ENCODE measurements around the gene PRPH.
A peak's percentile ranks its signal among the peaks of the same experiment; 100 is the strongest.
"Not testable (repeated sequence)": the region's sequence is repeated elsewhere in the genome, so short reads cannot be mapped to it uniquely, and the experiment has no call there.

The PRPH gene

DNA sequence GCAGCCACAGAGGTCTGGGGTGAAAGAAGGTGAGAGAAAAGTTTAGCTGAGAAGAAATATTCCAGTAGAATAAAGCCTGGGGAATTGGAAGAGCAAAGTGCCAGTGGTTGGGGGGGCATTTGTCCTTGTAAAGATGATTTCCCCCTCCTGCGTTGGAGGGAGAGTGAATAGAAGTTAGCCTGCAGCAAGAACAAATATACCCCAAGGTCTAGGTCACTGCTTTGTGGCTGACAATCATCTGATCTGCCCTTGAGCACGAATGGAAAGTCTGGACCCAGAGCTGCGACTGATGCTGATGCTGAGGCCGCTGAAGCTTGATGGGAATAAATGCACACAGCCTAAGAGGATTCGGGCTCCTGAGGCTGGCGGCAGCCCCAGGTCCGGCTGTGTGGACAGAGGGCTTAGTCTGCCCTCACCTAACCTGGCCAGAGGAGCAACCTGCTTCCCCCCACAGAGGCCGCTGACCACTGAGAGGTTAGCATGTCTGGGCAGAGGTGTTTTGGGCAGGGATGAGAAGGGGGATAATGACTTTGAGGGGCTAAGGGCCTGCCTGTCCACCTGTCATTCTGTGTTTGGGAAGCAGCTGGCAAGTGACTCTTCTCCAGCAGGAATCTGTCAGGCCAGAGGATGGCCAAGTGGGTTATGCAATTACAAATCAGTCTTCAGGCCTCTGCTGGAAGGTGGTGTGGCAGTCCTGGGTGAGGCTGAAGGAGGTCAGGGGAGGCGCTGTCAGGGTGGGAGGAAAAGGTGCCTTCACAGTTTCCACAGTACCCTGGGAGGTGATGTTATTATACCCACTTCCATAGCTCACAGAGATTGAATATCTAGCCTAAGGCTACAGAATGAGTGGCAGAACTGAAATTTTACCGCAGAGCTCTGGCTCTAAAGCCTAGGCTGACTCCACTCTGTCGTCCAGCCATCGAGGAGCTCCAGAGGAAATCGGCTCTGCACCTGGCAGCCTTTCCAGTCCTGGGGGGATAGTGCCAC, 18.4 kb upstream of the PRPH start:
- no peak for DNase-seq (ENCODE audit: low read depth in 2 of 2)

DNA sequence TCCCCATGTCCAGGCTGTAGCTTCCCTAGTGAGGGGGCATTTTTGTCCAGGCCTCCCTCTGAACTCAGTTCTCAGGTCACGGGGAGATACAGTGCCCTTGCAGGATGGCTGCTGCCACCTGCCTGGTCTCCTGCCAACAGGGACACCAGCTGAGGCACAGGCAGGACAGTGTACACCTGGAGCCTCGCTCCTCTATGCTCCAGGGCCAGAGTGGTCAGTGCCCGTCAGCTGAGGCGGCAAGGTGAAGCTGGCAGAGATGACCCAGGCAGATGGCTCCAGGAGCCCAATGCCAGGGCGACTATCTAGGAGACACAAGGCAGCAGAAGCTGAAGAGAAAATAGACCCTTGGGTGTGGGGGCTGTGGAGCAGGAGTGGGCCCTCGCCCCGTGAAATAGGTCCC, 17.5 kb upstream of the PRPH start:
- DNase-seq (ENCODE audit: low read depth in 2 of 2), result no peak

DNA sequence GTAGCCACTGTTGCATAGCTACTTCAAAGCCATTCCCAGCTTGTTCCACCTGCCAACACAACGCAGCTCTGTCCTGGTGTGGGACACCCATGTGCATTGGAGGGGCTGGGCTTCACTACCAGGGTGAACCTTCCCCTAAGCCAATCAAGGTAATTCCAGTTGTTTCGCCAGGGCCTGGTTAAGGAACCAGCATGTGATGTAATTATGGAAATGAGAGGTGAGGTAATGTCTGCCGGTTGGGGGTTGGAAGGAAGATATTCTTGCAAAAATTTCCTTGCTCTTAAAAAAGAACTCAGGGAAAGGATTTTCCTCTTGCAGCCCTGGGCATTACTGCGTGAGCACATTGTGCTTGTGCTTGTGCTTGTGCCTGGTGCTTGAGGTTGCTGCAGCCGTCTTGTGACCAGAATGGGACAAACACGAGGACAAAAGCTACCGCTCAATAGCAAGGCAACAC, 15.2 kb upstream of the PRPH start:
- no peak for DNase-seq (ENCODE audit: low read depth in 2 of 2)

DNA sequence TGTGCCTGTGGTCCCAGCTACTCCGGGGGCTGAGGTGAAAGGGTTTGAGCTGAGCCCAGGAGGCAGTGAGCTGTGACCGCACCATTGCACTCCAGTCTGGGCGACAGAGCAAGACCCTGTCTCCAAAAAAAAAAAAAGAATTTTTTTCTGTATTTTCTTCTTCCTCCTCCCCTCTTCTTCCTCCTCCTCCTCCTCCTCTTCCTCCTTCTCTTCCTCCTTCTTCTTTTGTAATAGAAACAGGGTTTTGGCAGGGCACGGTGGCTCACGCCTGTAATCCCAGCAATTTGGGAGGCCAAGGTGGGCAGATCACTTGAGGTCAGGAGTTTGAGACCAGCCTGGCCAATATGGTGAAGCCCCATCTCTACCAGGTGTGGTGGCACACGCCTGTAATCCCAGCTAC, 14.4 kb upstream of the PRPH start:
- DNase-seq (ENCODE audit: low read depth in 2 of 2), result not testable (repeated sequence)

DNA sequence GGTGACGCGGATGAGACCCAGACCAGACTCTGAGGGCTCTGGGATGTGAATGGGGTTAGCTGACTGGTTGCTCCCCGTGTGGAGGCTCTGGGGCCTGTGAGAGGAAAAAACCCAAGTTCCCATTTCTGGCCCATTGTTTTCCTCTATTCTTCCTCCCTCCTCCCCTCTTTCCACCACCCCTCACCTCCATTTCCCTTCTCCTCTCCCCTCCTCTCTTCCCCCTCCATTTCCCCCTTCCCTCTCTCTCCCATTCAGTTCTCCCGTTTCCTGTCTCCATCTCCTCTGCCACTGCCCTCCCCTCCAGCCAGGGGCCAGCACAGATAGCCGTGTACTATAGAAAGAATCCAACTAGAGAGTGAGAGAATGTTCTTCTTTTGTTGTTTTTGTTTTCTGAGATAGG, 12.6 kb upstream of the PRPH start:
- DNase-seq (ENCODE audit: low read depth in 2 of 2), result no peak

DNA sequence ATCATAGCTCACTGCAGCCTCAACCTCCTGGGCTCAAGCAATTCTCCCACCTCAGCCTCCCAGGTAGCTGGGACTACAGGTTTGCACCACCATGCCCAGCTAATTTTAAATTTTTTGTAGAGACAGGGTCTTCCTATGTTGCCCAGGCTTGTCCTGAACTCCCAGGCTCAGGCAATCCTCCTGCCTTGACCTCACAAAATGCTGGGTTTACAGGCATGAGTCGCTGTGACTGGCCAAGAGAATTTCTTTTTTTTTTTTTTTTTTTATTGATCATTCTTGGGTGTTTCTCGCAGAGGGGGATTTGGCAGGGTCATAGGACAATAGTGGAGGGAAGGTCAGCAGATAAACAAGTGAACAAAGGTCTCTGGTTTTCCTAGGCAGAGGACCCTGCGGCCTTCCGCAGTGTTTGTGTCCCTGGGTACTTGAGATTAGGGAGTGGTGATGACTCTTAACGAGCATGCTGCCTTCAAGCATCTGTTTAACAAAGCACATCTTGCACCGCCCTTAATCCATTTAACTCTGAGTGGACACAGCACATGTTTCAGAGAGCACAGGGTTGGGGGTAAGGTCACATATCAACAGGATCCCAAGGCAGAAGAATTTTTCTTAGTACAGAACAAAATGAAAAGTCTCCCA, 12.1 kb upstream of the PRPH start:
- DNase-seq (ENCODE audit: low read depth in 2 of 2), result not testable (repeated sequence)

DNA sequence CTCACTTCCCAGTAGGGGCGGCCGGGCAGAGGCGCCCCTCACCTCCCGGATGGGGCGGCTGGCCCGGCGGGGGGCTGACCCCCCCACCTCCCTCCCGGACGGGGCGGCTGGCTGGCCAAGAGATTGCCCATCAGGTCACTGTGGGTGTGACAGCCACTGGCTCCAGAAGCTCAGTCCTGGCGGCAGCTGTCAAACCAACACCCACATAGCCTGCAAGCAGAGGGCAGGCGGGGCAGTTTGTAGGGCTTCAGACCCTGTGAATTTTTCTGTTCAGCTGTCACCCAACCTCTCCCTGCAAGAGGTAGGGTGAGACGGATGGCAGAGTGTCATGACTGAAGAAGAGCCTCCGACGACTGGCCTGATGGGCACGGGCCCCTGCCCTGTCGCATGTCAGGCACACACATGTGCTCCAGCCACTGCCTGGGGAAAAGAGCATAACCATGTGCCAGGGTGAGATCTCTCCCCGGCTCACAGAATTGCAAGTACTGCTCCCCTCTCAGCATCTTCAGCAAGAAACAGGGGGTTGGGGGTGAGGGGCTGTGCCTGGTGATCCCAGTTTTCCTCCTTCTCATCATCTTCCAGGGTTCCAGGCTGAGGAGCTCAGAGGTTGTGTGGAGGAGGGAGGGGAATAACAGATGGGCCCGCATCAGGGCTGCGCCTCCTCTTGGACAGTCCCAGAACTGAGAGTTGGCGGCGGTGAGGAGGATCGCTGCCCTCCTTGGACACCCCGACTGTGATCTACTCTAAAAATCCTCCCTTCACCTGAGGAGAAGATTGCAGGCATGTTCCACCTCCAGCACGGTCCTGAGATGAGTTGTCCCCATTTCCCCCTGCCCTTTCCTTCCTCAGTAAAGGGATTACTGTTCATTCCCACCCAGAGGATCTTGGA, 11.2 kb upstream of the PRPH start:
- no peak for DNase-seq (ENCODE audit: low read depth in 2 of 2)

DNA sequence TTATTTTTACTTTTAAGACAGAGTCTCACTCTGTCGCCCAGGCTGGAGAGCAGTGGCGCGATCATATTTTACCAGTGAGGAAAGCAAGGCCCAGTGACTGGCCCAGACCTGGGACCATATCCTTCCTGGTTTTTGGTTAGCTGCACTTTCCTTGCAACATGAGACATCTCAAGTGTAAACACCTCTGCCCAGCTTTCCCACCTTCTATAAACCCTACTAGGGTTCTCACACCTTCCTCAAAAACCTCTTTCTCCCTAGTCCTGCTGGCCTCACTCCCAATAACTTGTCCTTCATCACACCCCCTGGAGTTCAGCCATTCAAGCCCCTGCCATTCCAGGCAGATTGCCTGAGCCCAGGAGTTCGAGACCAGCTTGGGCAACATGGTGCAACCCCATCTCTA, 10.3 kb upstream of the PRPH start:
- DNase-seq (ENCODE audit: low read depth in 2 of 2), result no peak

DNA sequence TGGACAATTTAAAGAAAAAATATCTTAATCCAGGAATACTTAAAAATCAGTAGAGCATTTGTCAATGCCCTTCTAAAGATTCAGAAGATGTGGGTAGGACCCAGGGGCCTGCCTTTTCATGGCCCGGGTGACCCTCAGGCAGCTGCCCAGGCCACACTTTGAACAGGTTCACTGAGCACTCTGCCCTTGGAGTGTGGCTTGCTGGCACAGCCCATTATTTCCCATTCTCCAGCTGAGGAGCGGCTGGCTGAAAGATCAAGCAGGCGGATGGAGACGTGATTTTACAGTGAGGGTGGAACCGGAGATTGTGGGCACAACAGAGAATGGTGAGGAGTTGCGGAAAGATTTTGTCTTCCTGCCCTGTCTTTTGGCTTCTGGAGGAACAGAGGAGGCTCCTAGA, 7.1 kb upstream of the PRPH start:
- DNase-seq (ENCODE audit: low read depth in 2 of 2), result no peak

DNA sequence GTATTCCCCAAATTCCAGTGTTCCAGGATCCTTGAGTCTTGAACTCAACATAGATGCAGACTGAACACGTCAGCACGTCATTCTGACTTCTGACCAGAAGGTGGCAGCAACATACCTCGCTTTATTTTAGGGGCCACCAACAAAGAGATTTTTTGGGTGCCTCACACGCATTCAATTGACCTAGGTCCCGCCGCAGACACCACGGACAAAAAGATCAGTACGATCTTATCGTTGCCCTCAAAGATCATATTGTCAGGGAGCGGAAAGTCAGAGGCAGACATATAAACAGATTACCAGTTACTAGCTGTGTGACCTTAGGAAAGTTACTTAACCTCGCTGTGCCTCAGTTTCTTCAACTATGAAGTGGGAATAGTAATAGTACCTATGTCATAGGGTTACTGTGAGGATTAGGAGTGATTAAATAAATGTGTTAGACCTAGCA, 6.5 kb upstream of the PRPH start:
- DNase-seq (ENCODE audit: low read depth in 2 of 2), result peak in 1 of 2 donors; percentile 37

DNA sequence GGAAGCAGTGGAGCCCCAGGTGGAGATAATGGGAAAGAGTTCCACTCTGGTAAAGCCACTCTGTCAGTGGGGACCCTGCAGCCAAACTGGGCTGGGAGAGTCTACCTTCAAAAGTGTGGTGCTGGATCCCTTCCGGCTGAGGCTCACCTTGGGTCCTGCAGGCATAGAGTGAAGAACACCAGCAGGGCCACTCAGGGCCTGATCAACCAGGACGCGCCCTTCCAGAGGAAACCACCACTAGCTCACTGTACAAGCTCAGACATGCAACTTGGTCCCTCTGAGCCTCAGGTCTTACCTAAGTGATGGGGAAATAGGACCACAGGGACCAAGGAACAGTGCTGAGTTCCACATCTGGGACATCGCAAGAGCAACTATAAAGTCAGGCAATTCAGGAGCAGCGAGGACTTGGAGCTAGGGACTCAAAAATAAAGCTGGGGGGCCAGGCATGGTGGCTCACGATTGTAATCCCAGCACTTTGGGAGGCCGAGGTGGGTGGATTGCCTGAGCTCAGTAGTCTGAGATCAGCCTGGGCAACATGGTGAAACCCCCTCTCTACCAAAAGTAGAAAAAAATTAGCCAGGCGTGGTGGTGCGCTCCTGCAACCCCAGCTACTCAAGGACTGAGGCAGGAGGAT, 5.9 kb upstream of the PRPH start:
- no peak for DNase-seq (ENCODE audit: low read depth in 2 of 2)

DNA sequence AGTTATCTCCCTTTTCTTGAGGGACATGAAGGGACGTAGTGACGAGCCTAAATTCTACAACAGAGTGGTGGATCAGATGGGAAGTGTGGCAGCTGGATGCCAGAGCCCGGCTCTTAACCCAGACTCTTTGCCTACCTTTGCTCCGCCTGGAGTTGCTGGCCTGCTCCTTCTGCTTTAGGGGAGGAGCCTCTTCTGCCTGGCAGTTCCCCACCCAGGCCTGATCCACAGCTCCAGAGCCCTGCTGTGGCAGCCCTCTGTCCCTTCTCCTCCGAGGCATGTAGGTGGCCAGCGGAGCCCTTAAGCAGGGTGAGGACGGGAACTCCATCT, 2.3 kb upstream of the PRPH start:
- no peak for DNase-seq (ENCODE audit: low read depth in 2 of 2)

DNA sequence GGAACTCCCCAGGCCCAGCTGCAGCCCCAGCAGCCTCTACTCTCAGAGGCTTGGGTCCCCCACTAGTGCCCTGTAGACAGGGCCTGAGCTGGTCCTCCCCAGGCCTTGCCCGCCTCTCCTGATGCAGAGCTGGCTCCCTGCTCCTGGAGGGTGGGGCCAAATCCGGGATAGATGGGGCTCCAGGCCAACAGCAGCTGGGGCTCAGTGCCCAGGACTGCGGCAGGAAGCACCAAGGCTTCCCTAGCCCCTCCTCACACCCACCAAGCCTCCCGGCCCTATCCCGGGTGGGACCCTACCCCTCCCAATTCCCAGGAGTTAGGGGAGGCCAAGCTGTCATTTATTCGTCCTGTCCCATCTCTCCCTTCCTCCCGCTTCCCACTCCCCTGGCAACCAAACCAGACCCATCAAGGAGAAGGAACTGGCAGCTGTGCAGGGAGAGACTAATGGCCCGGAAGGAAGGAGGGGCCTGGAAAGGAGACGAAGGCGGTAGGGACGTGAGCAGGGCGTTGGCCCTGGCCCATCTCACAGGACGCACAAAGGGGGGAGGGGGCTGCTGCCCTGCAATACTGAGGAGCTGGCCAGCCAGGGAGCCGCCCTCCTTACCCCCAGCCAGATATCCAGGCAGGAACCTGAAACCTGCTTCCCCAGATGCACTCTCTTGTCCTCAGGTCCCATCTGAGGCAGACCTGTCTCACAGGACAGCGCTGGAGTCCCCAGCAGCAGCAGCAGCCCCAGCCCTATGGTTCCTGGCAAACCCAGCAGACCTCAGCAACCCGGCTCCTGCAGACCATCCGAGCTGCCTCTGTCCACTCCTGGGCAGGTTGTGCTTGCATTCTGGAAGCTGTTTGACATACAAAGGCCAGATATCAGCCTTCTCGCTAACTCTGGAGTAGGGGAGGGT, 1.6 kb upstream of the PRPH start:
- no peak for DNase-seq (ENCODE audit: low read depth in 2 of 2)

DNA sequence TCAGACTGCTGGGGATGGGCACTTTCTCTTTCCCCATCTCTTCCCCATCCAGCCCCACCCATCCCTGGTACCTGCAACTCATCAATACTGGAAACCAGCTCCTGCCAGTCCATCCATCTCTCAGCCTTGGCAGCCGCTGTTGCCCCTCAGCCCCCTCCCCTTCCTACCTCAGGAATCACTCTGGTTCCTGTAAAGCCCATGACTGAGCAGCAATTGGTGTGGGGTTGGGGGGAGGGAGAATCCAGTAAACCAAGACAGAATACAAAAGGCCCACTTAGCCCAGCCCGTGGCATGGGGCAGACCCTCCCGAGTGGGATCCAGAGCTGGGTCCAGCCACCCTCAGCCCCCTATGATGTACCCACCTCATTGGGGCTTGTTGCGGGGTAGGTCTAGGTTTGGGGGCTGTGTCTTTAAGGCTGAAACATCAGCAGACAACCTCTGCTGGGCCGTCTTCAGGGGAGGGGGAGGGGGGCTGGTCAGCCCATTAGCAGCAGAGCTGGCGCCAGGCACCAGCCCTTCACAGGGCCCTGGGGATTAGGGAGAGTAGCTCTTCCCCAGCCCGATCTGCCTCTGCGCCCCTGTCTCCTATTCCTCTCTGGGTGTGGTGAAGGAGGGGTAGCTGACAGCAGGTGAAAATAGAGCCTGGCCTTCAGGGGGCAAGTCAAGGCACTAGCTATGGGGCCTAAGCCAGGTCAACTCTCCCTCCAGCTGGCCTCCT, 702 bp upstream of the PRPH start:
- no peak for DNase-seq (ENCODE audit: low read depth in 2 of 2)

DNA sequence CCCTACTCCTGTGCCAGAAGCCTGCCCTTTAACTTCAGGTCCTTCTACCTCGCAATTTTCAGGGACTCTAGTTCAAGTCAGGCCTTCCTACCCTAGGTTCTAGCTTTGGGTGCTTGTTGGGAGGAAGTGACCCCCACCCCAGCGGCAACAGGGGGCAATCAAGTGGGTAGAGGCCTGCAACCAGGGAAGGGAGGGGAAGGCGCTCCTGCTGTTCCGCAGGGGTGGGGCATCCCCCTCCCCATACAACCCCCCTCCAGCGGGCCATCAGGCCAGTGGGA, 204 bp upstream of the PRPH start:
- no peak for DNase-seq (ENCODE audit: low read depth in 2 of 2)

DNA sequence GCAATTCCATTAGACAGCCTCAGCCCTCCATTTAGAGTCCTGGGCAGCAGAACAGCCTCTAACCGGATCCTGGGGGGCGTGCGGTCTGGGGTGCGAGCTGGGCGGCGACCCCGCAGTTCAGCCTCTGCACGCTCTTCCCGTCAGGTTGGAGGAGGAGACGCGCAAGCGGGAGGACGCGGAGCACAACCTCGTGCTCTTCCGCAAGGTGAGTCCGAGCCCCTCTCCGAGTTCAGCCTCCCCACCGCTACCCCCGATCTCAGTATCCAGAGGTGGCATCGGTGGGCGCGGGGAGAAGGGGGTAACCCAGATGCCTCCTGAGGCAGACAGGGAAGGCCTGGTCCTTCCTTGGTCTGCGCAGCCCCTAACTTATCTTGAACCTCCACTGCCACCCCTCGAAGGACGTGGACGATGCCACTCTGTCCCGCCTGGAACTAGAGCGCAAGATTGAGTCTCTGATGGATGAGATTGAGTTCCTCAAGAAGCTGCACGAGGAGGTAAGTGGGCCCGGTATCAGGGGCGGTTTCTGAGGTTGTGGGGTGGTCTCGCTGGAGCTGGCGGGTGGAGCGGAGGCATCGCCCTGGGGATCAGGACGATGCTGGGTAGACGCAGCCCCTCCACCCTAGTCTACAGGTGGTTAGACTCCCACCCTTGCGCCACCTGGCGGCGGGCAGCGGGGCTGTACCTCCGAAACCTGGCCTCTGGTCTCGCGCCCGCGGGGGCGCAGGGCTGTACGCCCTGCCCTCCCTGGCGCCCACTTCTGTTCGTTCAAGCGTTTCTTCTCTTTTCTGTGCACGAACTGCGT, 1.3 kb downstream of the PRPH start:
- peak in 1 of 2 donors; percentile 15 for DNase-seq (ENCODE audit: low read depth in 2 of 2)

DNA sequence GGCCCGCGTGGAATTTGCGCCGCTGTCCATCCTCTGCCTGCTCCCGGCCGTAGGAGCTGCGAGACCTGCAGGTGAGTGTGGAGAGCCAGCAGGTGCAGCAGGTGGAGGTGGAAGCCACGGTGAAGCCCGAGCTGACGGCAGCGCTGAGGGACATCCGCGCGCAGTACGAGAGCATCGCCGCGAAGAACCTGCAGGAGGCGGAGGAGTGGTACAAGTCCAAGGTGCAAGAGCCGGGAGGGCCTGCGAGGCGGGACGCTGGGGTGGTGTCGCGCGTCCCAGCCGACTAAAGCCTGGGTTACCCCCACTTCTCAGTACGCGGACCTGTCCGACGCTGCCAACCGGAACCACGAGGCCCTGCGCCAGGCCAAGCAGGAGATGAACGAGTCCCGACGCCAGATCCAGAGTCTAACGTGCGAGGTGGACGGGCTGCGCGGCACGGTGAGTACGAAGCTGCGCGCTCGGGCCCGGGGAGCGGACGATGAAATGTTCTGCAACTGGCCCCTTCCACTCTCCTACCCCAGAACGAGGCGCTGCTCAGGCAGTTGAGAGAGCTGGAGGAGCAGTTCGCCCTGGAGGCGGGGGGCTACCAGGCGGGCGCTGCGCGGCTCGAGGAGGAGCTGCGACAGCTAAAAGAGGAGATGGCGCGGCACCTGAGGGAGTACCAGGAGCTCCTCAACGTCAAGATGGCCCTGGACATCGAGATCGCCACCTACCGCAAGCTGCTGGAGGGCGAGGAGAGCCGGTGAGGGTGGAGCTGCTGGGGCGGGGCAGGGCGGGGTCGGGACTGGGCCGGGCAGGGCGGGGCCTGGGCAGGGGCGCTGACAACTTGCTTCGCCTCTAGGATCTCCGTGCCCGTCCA, 2.1 kb downstream of the PRPH start:
- no peak for DNase-seq (ENCODE audit: low read depth in 2 of 2)

DNA sequence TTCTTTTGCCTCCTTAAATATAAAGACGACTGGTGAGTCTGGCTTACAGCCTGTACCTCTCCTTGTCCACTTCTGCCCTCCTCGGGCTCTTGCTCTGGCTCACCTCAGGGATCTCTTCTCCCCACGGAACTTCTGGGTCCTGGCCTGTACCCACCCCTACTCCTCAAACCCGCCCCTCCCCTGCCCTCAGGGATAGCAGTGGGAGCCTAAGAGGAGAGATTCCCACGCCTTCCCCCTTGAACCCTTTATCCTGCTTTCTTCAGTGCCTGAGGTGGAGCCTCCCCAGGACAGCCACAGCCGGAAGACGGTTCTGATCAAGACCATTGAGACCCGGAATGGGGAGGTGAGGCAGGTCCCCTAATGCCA, 2.7 kb downstream of the PRPH start:
- DNase-seq (ENCODE audit: low read depth in 2 of 2), result no peak

DNA sequence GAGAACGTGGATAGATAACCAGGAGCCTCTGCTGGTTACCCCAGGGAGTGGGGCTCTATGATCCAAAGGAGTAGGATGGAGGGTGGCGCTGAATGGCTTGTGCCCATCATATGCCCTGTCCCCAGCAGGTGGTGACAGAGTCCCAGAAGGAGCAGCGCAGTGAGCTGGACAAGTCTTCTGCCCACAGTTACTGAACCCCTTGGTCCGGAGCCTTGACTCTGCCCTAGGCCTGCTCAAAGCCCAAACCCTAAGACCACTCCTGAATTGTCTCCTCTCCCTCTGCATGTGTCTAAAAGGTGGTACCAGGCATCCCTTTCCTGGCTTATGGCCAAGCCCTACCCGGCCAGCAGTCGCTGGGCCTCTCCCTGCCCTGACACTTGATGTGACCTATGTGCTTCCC, 3.2 kb downstream of the PRPH start:
- DNase-seq (ENCODE audit: low read depth in 2 of 2), result no peak

All from stimulated activated CD8-positive, alpha-beta memory T cell treated with anti-CD3 and anti-CD28 coated beads, Interleukin-15, amount 100 ng/mL, for 4 hours (primary cell).